HG03520 (cell line): ENCODE data around the gene TNS3.
A peak's percentile ranks its signal among the peaks of the same experiment; 100 is the strongest.

Experiments
- ATAC-seq: cut with Tn5 transposase; IDR thresholded peaks from one replicate; pipeline ENCODE4 v1.9.1; 2021; ENCODE audit warnings: mild to moderate bottlenecking, moderate library complexity; ENCODE audit not compliant: unreplicated experiment

Gene TNS3

GRCh38 chr7:47582764-47583738 is 1.1 kb upstream of the TNS3 start:
- no peak for ATAC-seq

DNA sequence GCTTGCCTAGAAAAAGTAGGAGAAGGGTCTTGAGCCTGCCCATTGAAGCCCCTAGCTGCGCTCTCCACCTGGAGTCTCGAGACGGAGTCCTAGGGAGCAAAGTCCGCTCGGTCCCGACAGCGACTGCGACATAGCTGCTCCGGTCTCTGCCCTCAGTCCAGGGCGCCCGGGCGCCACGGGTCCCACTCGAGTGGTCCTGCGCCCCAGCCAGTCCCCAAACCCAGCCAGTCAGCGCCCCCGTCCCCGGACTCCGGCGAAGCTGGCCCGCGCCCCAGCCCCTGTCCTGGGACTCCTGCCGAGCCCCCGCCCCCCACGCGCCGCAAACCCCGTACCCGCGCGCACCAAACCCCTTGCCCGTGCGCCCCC is 490 bp downstream of the TNS3 start:
- no peak for ATAC-seq

DNA sequence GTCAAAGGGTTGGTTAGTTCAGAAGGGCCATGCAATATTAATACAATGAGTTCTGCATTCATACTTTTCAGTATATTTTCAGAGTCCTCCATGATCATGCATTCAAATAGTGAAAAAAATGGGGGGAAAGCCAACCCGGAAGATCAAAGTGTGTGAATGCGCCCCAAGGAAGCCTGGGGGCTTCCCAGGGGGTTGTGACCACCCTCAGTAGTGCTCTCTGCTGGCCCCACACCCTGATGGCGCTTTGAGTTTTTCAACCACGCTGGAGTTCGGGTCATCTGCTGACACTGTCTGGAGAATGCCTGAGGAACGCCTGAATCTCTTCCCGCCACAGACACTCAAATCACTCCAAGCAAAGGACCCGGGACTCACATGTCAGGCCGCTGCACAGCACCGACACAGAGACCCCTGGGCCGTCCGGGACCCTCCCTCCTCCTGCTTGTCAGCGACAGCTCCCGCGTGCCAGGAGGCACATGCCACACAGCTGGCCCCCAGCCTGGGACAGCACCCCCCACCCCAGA is 1.0 kb downstream of the TNS3 start:
- no peak for ATAC-seq

- no peak for ATAC-seq
Observed at GRCh38 chr7:47580175-47580706, 1.7 kb downstream of the TNS3 start.

GRCh38 chr7:47579458-47579857 is 2.5 kb downstream of the TNS3 start:
- no peak for ATAC-seq

DNA sequence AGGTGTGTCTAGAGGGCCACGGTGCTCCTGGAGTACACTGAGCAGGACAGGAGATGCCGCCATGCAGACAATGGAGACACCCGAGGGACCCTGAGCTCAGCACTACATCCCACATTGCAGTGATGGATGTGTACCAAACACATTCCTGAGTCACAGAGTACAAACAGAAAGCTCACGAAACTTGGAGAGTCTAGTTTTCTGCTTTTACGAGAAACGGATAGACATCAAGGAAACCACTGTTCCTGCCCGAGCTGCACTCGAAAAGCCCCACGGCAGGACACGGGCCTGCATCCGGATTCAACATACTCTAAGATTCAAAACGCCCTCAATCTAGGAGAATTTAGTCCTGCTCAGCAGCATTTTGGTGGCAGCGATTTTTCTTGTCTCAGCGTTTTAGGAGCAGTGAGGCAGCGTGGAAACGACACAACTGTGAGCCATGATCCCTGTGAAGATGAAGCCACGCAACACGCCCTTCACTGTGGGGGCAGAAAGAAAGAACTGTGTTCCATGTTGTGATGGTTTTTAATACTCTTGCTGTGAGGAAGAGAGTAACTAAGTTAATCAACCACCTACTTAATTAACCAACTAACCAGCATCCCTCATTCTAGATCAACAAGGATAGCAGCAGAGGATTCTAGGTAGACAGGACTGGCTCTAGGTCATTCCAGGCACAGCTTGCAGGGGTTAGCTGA is 3.2 kb downstream of the TNS3 start:
- no peak for ATAC-seq

DNA sequence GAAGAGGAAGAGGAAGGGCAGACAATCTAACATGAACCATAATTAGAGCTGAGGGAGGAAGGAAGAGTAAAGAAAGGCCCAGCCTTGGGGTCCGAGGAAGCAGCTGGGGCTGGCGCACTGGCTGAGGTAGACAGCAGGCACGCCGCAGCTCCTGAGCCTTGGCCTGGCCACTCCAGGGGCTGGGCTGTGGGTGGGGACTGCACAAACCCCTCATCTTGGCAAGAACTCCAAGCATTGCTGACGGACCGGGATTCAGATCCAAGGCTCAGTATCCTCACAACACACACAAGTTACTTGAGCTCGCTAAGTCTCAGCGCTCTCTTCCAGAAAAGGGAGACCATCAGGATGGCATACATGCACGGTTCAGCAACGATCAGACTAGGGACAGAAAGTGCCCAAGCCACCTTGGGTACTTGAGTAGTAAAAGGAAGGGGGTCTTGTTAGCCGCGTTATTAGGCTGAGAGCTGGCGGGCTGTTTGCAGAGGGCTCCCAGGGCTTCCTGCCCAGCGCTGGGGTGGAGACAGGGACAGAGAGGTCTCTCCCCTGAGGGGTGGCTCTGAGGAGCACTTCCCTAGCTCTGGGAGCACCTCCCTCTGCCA is 4.5 kb downstream of the TNS3 start:
- no peak for ATAC-seq

DNA sequence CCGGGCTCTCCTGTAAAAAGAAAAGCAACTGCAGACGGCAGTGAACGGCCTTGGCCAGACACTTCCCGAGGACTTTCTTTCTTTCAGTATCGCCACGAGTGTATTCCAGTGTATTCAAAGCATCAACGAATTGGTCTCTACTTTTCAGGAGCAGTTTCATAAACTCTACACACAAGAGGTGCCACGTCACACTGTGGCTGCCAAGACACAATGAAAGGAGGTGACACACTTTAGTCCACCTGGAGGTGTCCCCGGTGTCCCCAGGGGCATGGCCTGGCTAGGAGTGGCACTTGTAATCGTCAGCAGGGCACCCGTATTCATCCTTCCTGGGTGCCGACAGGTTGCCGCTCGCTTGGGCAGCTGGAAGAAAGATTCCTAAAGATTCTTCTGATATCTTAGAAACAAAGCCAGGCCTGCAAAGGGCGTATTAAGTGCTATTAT is 5.0 kb downstream of the TNS3 start:
- ATAC-seq = no peak

DNA sequence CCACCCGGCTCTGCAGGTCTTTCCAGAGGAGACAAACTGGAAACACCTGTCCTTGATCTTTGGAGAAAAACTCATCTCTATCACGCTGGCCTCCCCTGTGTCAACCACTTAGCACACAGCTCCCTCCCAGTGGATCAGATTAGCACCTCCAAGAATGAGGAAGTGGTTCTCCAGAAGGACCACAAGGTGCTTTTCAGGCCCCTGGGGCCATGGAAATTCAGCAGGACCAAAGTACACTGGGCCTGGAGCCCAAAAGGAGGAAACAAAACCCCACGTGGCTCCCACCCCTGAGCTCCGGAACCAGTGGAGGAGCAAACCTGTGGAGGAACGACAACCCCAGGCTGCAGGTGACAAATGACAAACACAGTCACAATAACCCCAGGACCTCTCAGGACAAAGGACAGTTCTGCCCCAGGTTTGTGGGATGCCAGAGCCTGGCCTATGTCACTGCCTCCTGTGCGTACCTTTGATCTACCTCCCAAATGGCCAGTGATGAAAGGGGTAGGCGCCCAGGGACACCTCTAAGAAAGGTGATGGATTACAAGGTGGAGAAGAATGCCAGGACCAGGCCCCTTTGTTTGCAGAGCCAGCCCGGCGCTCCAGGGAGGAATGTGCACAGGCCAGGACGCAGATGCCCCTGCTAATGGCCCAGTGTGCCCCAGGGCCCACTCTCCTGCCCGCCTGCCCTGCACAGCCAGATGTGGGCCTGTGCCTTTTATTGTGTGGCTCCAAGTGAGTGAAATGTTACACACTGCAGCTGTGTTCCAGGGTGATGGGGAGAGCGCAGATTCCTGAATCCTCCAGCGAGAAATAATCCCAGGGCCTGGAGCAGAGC is 5.7 kb downstream of the TNS3 start:
- no peak for ATAC-seq

DNA sequence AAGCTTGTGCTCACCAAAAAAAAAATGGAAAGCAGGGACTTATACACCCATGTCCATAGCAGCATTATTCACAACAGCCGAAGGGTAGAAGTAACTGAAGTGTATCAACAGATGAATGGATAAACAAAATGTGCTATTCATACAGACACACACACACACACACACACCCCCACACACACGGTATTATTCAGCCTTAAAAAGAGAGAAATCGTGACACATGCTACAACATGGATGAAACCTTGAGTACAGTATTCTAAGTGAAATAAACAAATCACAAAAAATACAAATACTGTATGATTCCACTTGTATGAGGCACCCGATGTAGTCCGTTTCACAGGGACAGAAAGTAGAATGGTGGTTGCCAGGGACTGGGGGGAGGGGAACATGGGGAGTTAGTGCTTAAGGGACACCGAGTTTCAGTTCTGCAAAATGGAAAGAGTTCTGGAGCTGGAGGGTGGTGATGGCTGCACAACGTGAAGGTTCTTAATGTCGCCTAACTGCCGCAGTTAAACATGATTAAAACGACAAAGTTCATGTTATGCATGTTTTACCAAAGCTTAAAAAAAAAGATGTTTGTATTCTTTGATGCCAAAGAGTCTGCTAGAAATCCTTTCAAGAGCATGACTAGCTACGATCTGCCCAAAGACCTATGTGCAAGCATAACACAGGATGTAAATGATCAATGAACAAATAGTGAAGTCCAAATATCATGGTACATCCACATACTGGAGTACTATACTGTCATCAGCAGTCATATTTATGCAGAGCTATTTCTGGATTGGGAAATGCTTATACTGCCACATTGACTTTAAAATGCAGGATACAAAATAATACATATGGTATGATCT is 7.2 kb downstream of the TNS3 start:
- ATAC-seq = peak; percentile 70

DNA sequence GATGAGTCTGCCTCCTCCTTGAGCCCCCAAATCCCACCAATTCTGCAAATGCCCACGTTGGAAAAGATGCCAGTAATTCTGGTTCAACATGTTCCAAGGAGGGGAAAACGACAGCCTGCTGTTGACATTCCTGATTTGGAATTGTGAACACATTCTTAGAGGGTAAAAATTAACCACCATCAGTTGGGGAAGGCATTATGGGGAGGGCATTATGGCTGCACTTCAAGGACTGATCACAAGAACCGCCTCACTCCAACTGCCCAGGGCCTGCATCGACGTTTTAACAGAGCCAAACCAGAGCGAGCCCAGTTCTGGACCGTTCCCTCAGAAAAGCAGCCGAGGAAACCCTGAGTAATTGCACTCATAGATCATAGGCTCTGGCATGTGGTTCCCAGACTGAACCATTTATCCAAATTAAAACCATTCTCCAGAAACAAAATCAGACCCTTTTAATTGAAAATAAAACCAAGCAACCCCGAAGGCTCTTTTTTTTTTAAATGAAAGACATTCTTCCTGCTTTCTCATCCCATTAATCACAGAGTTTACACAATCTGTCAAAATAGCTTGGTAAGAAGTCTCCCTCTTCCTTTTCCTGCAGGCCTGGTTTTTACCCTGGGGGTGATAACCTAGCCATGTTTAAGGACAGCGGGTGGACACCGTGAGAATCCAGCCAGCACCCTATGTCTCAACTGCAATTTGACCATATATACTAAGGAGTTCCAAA is 8.0 kb downstream of the TNS3 start:
- no peak for ATAC-seq

DNA sequence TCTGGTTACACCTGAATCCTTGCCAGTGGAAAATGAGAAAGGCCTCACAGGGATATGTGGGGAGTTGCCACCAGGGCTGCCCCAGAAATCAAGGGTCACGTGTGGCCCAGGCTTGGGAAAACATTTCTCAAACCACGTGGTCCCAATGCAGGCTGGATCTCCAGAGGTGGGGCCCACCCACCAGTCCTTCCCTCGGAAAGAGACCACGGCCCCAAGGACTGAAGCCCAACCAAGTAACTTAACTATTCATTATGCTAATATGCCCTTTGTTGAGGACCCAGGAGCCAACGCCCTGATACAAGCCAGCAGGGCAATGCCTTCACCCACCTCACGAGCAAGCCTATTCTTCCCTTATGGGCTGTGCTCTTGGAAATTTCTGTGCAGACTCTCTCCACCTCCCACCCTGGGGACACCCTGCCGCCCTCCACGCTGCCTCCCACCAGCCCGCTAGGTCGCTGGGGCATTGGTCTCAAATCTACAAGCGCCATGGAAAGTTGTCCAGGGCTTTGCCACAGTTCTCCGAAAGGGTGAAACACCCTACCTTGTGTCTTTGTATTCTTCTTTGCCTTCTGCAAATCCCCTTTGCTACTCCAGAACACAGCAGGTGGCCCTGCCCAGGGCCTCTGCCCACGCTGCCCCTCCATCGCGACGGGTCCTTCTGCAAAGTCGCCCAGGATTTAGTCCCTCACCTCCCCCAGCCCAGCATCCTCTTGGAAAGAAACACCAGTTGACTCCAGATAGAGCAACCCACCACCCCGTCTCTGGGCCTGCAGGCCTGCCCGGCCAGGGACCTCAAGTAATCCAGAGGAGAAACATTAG is 8.8 kb downstream of the TNS3 start:
- no peak for ATAC-seq

DNA sequence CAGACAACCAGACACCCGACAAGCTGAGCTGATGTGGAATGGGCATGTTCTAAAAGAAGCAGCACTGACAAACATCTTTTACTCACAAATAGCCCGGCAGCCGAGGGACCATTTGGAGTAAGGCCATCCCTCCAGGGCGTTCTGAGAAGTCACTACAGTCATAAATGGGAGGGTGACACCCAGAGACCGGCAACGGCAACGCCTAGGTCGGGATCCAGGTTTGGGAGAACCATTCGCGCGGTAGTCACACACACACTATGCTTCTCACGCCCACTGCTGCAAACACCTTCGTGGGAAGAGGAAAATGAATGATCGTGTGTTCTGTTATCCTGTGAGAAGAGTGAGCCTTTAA is 9.8 kb downstream of the TNS3 start:
- no peak for ATAC-seq

DNA sequence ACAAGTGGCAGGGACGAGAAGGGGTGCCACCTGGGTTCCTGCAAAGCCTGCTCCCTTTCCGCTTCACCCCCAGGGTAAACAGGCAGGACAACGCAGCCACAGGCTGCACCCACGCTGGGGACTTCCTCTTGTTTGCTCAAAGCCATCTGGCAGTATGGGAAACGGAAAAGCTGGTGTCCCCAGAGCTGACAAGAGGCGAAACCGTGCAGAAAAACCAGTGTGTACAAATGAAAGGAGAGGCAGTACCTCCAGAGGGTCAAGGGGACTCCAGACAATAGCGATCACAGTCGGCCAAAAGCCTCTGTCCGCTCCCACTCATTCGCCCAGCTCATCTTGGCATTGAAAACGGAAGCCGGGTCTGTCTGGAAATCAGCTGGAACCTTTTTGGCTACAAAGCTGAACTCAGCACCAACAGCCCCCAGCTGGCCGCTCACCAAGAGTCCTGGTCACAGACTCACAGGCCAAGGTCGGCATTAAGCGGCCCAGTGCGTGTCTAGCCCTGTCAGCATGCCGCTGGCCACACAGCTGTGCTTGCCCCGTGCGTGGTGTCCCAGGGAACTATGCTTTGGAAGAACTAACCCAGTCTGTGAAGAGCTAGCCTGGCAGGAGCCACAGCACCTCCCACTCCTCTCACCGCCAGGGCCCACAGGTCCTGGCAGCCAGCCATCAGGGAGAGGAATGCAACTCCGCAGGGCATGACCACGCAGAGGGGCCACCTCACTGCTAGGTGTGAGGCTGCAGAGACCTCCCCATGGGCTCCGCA is 10.4 kb downstream of the TNS3 start:
- no peak for ATAC-seq

GRCh38 chr7:47570649-47571050 is 11.3 kb downstream of the TNS3 start:
- ATAC-seq = no peak

- ATAC-seq = no peak
Observed at GRCh38 chr7:47568547-47568946, 13.4 kb downstream of the TNS3 start.

- no peak for ATAC-seq
Observed at GRCh38 chr7:47568056-47568455, 13.9 kb downstream of the TNS3 start.
